NT2/D1 (cell line): ENCODE data around the gene TAS2R42.

Source experiments
- SUZ12 ChIP-seq: IDR thresholded peaks from 2 replicates; pipeline ENCODE4 v1.6.1; 2011; ENCODE audit not compliant: insufficient read length, insufficient read depth; ENCODE audit errors: extremely low read depth
- YY1 ChIP-seq: IDR thresholded peaks from 2 replicates; pipeline ENCODE4 v1.6.1; 2011; ENCODE audit not compliant: insufficient read length, insufficient read depth
- ZNF274 ChIP-seq: IDR thresholded peaks from 2 replicates; pipeline ENCODE4 v1.6.1; 2011; ENCODE audit warnings: mild to moderate bottlenecking, low read depth, low read length

DNA sequence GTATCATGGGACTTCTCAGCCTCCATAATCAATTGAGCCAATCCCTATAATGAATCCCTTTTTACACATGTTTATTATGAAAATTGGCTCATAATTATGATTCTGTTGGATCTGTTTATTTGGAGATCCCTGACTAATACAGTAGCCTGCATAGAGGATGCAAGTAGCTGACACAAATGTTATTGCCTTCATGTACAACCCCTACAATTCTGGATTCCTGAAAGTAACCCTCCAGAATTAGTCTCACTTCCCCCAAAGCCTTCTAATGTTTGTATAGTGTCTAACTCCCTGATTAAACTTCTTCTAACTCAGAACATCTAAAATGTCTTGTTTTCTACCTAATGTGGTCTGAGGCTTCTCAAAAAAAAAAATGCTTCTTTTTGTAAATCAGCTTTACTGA is 22.4 kb downstream of the TAS2R42 start:
- TF ChIP-seq YY1: no peak
- no peak for TF ChIP-seq ZNF274
- no peak for TF ChIP-seq SUZ12
